Caco-2 (cell line): Measurements from ENCODE around the gene PHACTR1. TPM values are rescaled to one million over a fixed set of nuclear protein-coding genes. Genes with fewer than 3 reads are reported as not detected.

ENCODE experiments used
- BruUV-seq: library from RNA; stranded (reverse); fragments of 400-500 nt; replicated peaks from 2 replicates; lab custom pipeline; 2021; lab: Mats Ljungman, UMichigan
- CTCF ChIA-PET: fragments of 300-600 bp; sonication (Branson Sonifier 250); formaldehyde crosslinking; loops from one replicate; lab custom pipeline; 2022; ENCODE audit warnings: antibody characterized with exemption; lab: Charles Lee
- POLR2A ChIA-PET: fragments of 300-600 bp; sonication (Branson Sonifier 250); formaldehyde crosslinking; loops from one replicate; lab custom pipeline; 2022; ENCODE audit warnings: antibody characterized with exemption; lab: Charles Lee
- DNase-seq, 2 experiments: peaks; one replicate each; pipeline versions ENCODE4 v3.0.0 to v3.0.0-alpha.2; 2020 to 2022
- H3K27me3 ChIP-seq: replicated peaks from 2 replicates; pipeline ENCODE4 v1.6.0; 2011; ENCODE audit warnings: low read length; ENCODE audit not compliant: control insufficient read depth, insufficient read depth
- H3K36me3 ChIP-seq: 2 replicates; pipeline ENCODE4 v1.5.1; 2011; ENCODE audit warnings: low read length; ENCODE audit not compliant: control insufficient read depth, insufficient read depth
- H3K4me1 ChIP-seq: fragments of 250-450 bp; sonication (Bioruptor Pico); 2 replicates; pipeline ENCODE4 v1.5.1; 2020; ENCODE audit warnings: mild to moderate bottlenecking
- H3K4me3 ChIP-seq: 2 replicates; pipeline ENCODE4 v1.5.1; 2011; ENCODE audit warnings: low read depth, mild to moderate bottlenecking, control low read depth, low read length
- H3K9me3 ChIP-seq: fragments of 250-450 bp; sonication (Bioruptor Pico); 2 replicates; pipeline ENCODE4 v1.5.1; 2020; ENCODE audit warnings: mild to moderate bottlenecking, moderate library complexity
- H3K27ac Mint-ChIP-seq: one replicate; pipeline ENCODE4 v1.8.0; 2022; ENCODE audit warnings: mixed read lengths; ENCODE audit not compliant: unreplicated experiment
- H3K27me3 Mint-ChIP-seq: one replicate; pipeline ENCODE4 v1.8.0; 2022; ENCODE audit warnings: mixed read lengths; ENCODE audit not compliant: insufficient read depth, unreplicated experiment
- H3K36me3 Mint-ChIP-seq: one replicate; pipeline ENCODE4 v1.8.0; 2022; ENCODE audit warnings: mild to moderate bottlenecking, mixed read lengths; ENCODE audit not compliant: insufficient read depth, unreplicated experiment
- H3K4me1 Mint-ChIP-seq: one replicate; pipeline ENCODE4 v1.8.0; 2022; ENCODE audit warnings: low read depth, mixed read lengths; ENCODE audit not compliant: unreplicated experiment
- H3K4me3 Mint-ChIP-seq: one replicate; pipeline ENCODE4 v1.8.0; 2022; ENCODE audit warnings: mild to moderate bottlenecking, moderate library complexity, mixed read lengths; ENCODE audit not compliant: unreplicated experiment
- H3K9me3 Mint-ChIP-seq: one replicate; pipeline ENCODE4 v1.8.0; 2022; ENCODE audit warnings: mixed read lengths; ENCODE audit not compliant: unreplicated experiment
- CTCF ChIP-seq, 2 experiments: fragments of 200-600 bp in 1 of 2; IDR thresholded peaks; 1 replicate in 1 of 2; 2 replicates in 1 of 2; pipeline versions ENCODE4 v1.5.1 to v1.8.0; 2011 to 2022; ENCODE audit warnings: antibody characterized with exemption in 1 of 2, control low read depth in 1 of 2, inconsistent platforms in 1 of 2, low read depth in 1 of 2, low read length in 1 of 2, mild to moderate bottlenecking in 1 of 2, moderate library complexity in 1 of 2; ENCODE audit not compliant: insufficient read depth in 1 of 2, severe bottlenecking in 1 of 2, unreplicated experiment in 1 of 2
- intact Hi-C: fragments of 100-400 bp; cut with micrococcal nuclease; formaldehyde crosslinking; loops from one replicate; pipeline ENCODE4 v1.10.0; 2022; ENCODE audit not compliant: unreplicated experiment
- total RNA-seq: library from RNA; stranded (reverse); gene quantifications from 2 replicates; pipeline ENCODE4 v1.2.3, GENCODE V29; 2022

The PHACTR1 gene
- total RNA-seq, 1 experiment from 2014 or later = 0.41 TPM

DNA sequence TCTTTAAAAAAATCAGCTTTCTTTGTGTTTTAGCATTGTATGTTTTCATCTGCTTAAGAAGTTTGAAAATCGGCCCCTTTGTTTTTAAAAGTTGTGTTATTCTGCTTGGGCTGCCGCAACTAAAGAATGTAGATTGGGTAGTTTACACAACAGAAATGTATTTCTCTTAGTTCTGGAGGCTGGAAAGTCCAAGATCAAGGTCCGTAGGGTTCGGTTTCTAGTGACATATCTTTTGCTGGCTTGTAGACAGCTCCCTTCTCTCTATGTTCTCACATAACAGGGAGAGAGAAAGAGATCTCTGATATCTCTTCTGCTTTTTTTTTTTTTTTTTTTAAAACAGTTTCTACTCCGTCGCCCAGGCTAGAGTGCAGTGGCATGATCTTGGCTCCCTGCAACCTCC, 473.1 kb downstream of the PHACTR1 start:
- ChIA-PET POLR2A (no interaction called here), CTCF (interaction anchor here (0.6 to 0.7 kb wide), 2 partner anchors 264 to 278 kb away, joined by 4 to 5 read pairs; no protein-coding TSS in a partner anchor)
- Histone ChIP-seq H3K4me1 (no peaks in the 10 kb centered on the region), H3K9me3 (no peaks in the 10 kb centered on the region), H3K4me3 (no peak overlapping the region), H3K27me3 (no peaks in the 10 kb centered on the region), H3K36me3 (no peaks in the 10 kb centered on the region)
- DNase-seq = no peak
- Mint-ChIP-seq H3K27ac (no peak overlapping the region), H3K9me3 (no peaks in the 10 kb centered on the region), H3K36me3 (no peaks in the 10 kb centered on the region), H3K4me1 (peaks cover 8% of the 10 kb centered on the region), H3K27me3 (peaks cover under 1% of the 10 kb centered on the region), H3K4me3 (no peak overlapping the region)
- BruUV-seq = no TSS peak
- TF ChIP-seq CTCF (IDR thresholded peaks at IDR 0.05; ENCODE audit: insufficient read depth in 1 of 2, low read depth in 1 of 2, low read length in 1 of 2, severe bottlenecking in 1 of 2, unreplicated experiment in 1 of 2) = no peak
- intact Hi-C loops = no loop called here

- Histone ChIP-seq H3K4me3 (no peak overlapping the region), H3K9me3 (no peaks in the 10 kb centered on the region), H3K27me3 (no peaks in the 10 kb centered on the region), H3K4me1 (0 out of 2 replicates have a peak, but pooled peaks cover 4% of the 10 kb centered on the region), H3K36me3 (no peaks in the 10 kb centered on the region)
- CTCF ChIA-PET = no interaction called here
- Mint-ChIP-seq H3K36me3 (no peaks in the 10 kb centered on the region), H3K4me3 (no peak overlapping the region), H3K9me3 (no peaks in the 10 kb centered on the region), H3K4me1 (peaks cover 8% of the 10 kb centered on the region), H3K27ac (no peak overlapping the region), H3K27me3 (no peaks in the 10 kb centered on the region)
- POLR2A ChIA-PET = no interaction called here
- TF ChIP-seq CTCF (IDR thresholded peaks at IDR 0.05; ENCODE audit: insufficient read depth in 1 of 2, low read depth in 1 of 2, low read length in 1 of 2, severe bottlenecking in 1 of 2, unreplicated experiment in 1 of 2) = no peak
- no TSS peak for BruUV-seq
- intact Hi-C loops = no loop called here
- DNase-seq = no peak
Measured at GRCh38 chr6:13190376-13190775, 473.8 kb downstream of the PHACTR1 start.

DNA sequence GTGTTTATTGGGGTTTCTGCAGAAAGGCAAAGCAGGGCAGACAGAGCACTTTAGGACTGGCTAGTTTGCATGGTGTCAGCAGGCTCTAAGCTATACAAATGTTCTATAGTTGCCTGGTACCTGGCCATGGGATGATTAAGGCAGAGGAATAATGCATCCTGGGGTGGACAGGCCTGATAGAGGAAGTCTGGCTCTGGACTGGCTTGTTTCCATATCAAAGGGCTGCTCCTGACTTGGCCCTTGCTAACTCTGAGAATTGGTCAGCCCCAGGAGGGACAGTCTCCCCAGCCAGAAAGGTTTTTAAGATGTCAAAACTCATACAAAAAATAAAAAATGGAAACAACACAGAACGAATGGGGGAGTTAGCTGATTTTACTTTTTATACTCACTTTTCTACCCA, 474.9 kb downstream of the PHACTR1 start:
- Mint-ChIP-seq H3K4me1 (peaks cover 8% of the 10 kb centered on the region), H3K4me3 (no peak overlapping the region), H3K27ac (no peak overlapping the region), H3K9me3 (no peaks in the 10 kb centered on the region), H3K36me3 (no peaks in the 10 kb centered on the region), H3K27me3 (no peaks in the 10 kb centered on the region)
- POLR2A ChIA-PET = no interaction called here
- DNase-seq = no peak
- intact Hi-C loops = no loop called here
- Histone ChIP-seq H3K4me3 (no peak overlapping the region), H3K4me1 (0 out of 2 replicates have a peak, but pooled peaks cover 4% of the 10 kb centered on the region), H3K27me3 (no peaks in the 10 kb centered on the region), H3K36me3 (no peaks in the 10 kb centered on the region), H3K9me3 (no peaks in the 10 kb centered on the region)
- CTCF ChIA-PET = interaction anchor here (0.6 kb wide), 1 partner anchor 47 kb away, joined by 4 read pairs; no protein-coding TSS in a partner anchor
- BruUV-seq = no TSS peak
- no peak for TF ChIP-seq CTCF (IDR thresholded peaks at IDR 0.05; ENCODE audit: insufficient read depth in 1 of 2, low read depth in 1 of 2, low read length in 1 of 2, severe bottlenecking in 1 of 2, unreplicated experiment in 1 of 2)
